Naive B cell (primary cell): Measurements from ENCODE around the gene ZIC2. TPM values are rescaled to one million over a fixed set of nuclear protein-coding genes. Genes with fewer than 3 reads are reported as not detected.

Experiments
- ATAC-seq, 2 donors: fragments of 150-1000 bp; cut with Tn5 transposase; 2 replicates each; pipeline ENCODE4 v1.10.0; 2021; ENCODE audit warnings: low read depth in 2 of 2, mild to moderate bottlenecking in 2 of 2, moderate library complexity in 2 of 2
- DNase-seq: peaks from one replicate; pipeline ENCODE4 v3.0.0; 2022
- H3K27ac Mint-ChIP-seq, 6 donors: one replicate each; pipeline ENCODE4 v1.8.0; 2020 to 2022; ENCODE audit warnings: mild to moderate bottlenecking in 6 of 6, mixed read lengths in 6 of 6, moderate library complexity in 5 of 6, inconsistent platforms in 2 of 6
- H3K27me3 Mint-ChIP-seq, 3 donors: one replicate each; pipeline ENCODE4 v1.8.0; 2021 to 2022; ENCODE audit warnings: mixed read lengths in 3 of 3, mild to moderate bottlenecking in 1 of 3
- H3K36me3 Mint-ChIP-seq, 2 donors: one replicate each; pipeline ENCODE4 v1.8.0; 2020 to 2022; ENCODE audit warnings: mixed read lengths in 2 of 2, inconsistent platforms in 1 of 2, mild to moderate bottlenecking in 1 of 2
- H3K4me1 Mint-ChIP-seq, 3 donors: one replicate each; pipeline ENCODE4 v1.8.0; 2020 to 2022; ENCODE audit warnings: mixed read lengths in 3 of 3, inconsistent platforms in 1 of 3, mild to moderate bottlenecking in 1 of 3, moderate library complexity in 1 of 3
- H3K4me3 Mint-ChIP-seq, 8 donors: one replicate each; pipeline ENCODE4 v1.8.0; 2020 to 2022; ENCODE audit warnings: mild to moderate bottlenecking in 8 of 8, mixed read lengths in 8 of 8, moderate library complexity in 8 of 8, inconsistent platforms in 2 of 8
- H3K9me3 Mint-ChIP-seq, 7 donors: one replicate each; pipeline ENCODE4 v1.8.0; 2020 to 2022; ENCODE audit warnings: mixed read lengths in 7 of 7, mild to moderate bottlenecking in 5 of 7, inconsistent platforms in 2 of 7, moderate library complexity in 1 of 7
- polyA plus RNA-seq, 6 donors: library from polyadenylated mRNA; unstranded; fragments of 300-500 nt; fragmentation: Illumina TruSeq; gene quantifications; one replicate each; pipeline ENCODE4 v1.2.3, GENCODE V29; 2021; ENCODE audit warnings: low read depth in 6 of 6

The ZIC2 gene
- polyA plus RNA-seq, 6 donors from 2014 or later = not detected

GRCh38 chr13:99979453-99980200, 2.0 kb upstream of the ZIC2 start:
- peaks cover 0 to 52% (median 31%) of the 10 kb centered on the region in 7 donors for H3K9me3 Mint-ChIP-seq
- DNase-seq (no peak), ATAC-seq (no peak)
- H3K36me3 Mint-ChIP-seq = peaks cover 0 to 19% of the 10 kb centered on the region in 2 donors
- peak overlapping the region in 2 of 6 donors; percentile 89 to 93 for H3K27ac Mint-ChIP-seq
- peak overlapping the region; percentile 12 to 70 (median 50) for H3K4me3 Mint-ChIP-seq
- H3K27me3 Mint-ChIP-seq = peaks cover 41 to 59% (median 46%) of the 10 kb centered on the region in 3 donors
- H3K4me1 Mint-ChIP-seq = peaks cover 4 to 15% (median 6%) of the 10 kb centered on the region in 3 donors

GRCh38 chr13:99980201-99980823, 1.3 kb upstream of the ZIC2 start:
- Mint-ChIP-seq H3K27ac (peak overlapping the region in 1 of 6 donors; percentile 51), H3K36me3 (peaks cover 0 to 19% of the 10 kb centered on the region in 2 donors), H3K4me3 (peak overlapping the region in 4 of 8 donors; percentile 24 to 62 (median 38)), H3K4me1 (peaks cover 4 to 15% (median 6%) of the 10 kb centered on the region in 3 donors), H3K9me3 (peaks cover 0 to 50% (median 28%) of the 10 kb centered on the region in 7 donors), H3K27me3 (peaks cover 34 to 53% (median 46%) of the 10 kb centered on the region in 3 donors)
- DNase-seq = no peak
- ATAC-seq = peak; percentile 73 to 76

- Mint-ChIP-seq H3K36me3 (peaks cover 5 to 20% of the 10 kb centered on the region in 2 donors), H3K9me3 (peaks cover 0 to 50% (median 31%) of the 10 kb centered on the region in 7 donors), H3K27me3 (peaks cover 36 to 51% (median 46%) of the 10 kb centered on the region in 3 donors), H3K4me3 (peak overlapping the region in 7 of 8 donors; percentile 37 to 79 (median 56)), H3K4me1 (peaks cover 7 to 18% (median 9%) of the 10 kb centered on the region in 3 donors), H3K27ac (peak overlapping the region in 1 of 6 donors; percentile 85)
- peak; percentile 12 to 18 for ATAC-seq
- DNase-seq = no peak
Observed at GRCh38 chr13:99980824-99981734, 505 bp upstream of the ZIC2 start.

- Mint-ChIP-seq H3K4me3 (peak overlapping the region in 6 of 8 donors; percentile 6 to 77 (median 62)), H3K36me3 (peaks cover 9 to 14% of the 10 kb centered on the region in 2 donors), H3K4me1 (peaks cover 8 to 20% (median 10%) of the 10 kb centered on the region in 3 donors), H3K9me3 (peaks cover 0 to 45% (median 26%) of the 10 kb centered on the region in 7 donors), H3K27me3 (peaks cover 35 to 51% (median 46%) of the 10 kb centered on the region in 3 donors), H3K27ac (peak overlapping the region in 4 of 6 donors; percentile 18 to 97 (median 74))
- DNase-seq (no peak), ATAC-seq (peak; percentile 22 to 26)
Observed at GRCh38 chr13:99982036-99982730, 599 bp downstream of the ZIC2 start.

- H3K4me3 Mint-ChIP-seq = peak overlapping the region; percentile 34 to 78 (median 68)
- no peak for DNase-seq
- H3K9me3 Mint-ChIP-seq = peaks cover 0 to 40% (median 26%) of the 10 kb centered on the region in 7 donors
- no peak for ATAC-seq
- peaks cover 35 to 51% (median 44%) of the 10 kb centered on the region in 3 donors for H3K27me3 Mint-ChIP-seq
- peak overlapping the region in 4 of 6 donors; percentile 90 to 97 (median 96) for H3K27ac Mint-ChIP-seq
- peaks cover 9 to 14% of the 10 kb centered on the region in 2 donors for H3K36me3 Mint-ChIP-seq
- peaks cover 8 to 20% (median 10%) of the 10 kb centered on the region in 3 donors for H3K4me1 Mint-ChIP-seq
Observed at GRCh38 chr13:99982731-99983498, 1.3 kb downstream of the ZIC2 start.

GRCh38 chr13:99983499-99984401, 2.2 kb downstream of the ZIC2 start:
- Mint-ChIP-seq H3K36me3 (peaks cover 9 to 14% of the 10 kb centered on the region in 2 donors), H3K4me1 (peaks cover 6 to 17% (median 7%) of the 10 kb centered on the region in 3 donors), H3K4me3 (peak overlapping the region in 7 of 8 donors; percentile 34 to 78 (median 72)), H3K9me3 (peaks cover 0 to 35% (median 23%) of the 10 kb centered on the region in 7 donors), H3K27ac (peak overlapping the region in 5 of 6 donors; percentile 14 to 97 (median 96)), H3K27me3 (peaks cover 31 to 49% (median 36%) of the 10 kb centered on the region in 3 donors)
- DNase-seq (no peak), ATAC-seq (no peak)

- ATAC-seq (no peak), DNase-seq (no peak)
- Mint-ChIP-seq H3K27me3 (peaks cover 36 to 54% (median 38%) of the 10 kb centered on the region in 3 donors), H3K36me3 (peaks cover 9 to 14% of the 10 kb centered on the region in 2 donors), H3K9me3 (peaks cover 0 to 39% (median 23%) of the 10 kb centered on the region in 7 donors), H3K4me1 (peaks cover 5 to 16% (median 9%) of the 10 kb centered on the region in 3 donors), H3K27ac (peak overlapping the region in 4 of 6 donors; percentile 90 to 97 (median 96)), H3K4me3 (peak overlapping the region in 6 of 8 donors; percentile 35 to 78 (median 74))
Observed at GRCh38 chr13:99984461-99985240, 3.1 kb downstream of the ZIC2 start.

- no peak for DNase-seq
- ATAC-seq = no peak
- peaks cover 9 to 14% of the 10 kb centered on the region in 2 donors for H3K36me3 Mint-ChIP-seq
- peak overlapping the region in 2 of 8 donors; percentile 53 to 84 for H3K4me3 Mint-ChIP-seq
- H3K4me1 Mint-ChIP-seq = peaks cover 5 to 21% (median 9%) of the 10 kb centered on the region in 3 donors
- peak overlapping the region in 3 of 6 donors; percentile 70 to 90 (median 76) for H3K27ac Mint-ChIP-seq
- H3K9me3 Mint-ChIP-seq = peaks cover 0 to 43% (median 27%) of the 10 kb centered on the region in 7 donors
- H3K27me3 Mint-ChIP-seq = peaks cover 42 to 61% (median 45%) of the 10 kb centered on the region in 3 donors
Observed at GRCh38 chr13:99985241-99985874, 3.8 kb downstream of the ZIC2 start.

GRCh38 chr13:99985886-99986527, 4.4 kb downstream of the ZIC2 start:
- H3K4me3 Mint-ChIP-seq = peak overlapping the region in 6 of 8 donors; percentile 5 to 85 (median 56)
- peaks cover 9 to 14% of the 10 kb centered on the region in 2 donors for H3K36me3 Mint-ChIP-seq
- ATAC-seq = no peak
- H3K9me3 Mint-ChIP-seq = peaks cover 0 to 43% (median 28%) of the 10 kb centered on the region in 7 donors
- peak overlapping the region in 5 of 6 donors; percentile 72 to 98 (median 95) for H3K27ac Mint-ChIP-seq
- peaks cover 48 to 67% (median 48%) of the 10 kb centered on the region in 3 donors for H3K27me3 Mint-ChIP-seq
- no peak for DNase-seq
- H3K4me1 Mint-ChIP-seq = peaks cover 5 to 23% (median 9%) of the 10 kb centered on the region in 3 donors
